ENCODE results near the gene TMEM97.

Gene TMEM97

DNA sequence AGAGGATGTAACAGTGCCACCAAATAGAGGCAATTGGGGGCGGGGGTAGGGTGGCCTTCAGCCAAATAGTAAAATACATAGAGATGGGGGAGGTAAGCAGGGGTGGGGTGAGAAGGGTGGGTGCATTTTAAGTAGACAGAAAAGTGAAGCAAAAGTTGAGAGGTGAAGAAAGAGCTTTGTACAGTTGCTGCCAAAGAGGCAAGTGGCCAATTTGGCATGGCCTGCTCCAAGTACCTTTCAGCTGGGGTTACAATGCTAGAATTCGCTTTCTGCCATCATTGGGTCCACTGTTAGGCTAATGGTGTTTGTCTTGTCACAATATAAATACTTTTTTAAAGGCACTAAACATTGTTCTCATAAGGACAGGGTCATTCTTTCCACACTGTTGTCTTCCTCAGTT is 5.2 kb upstream of the TMEM97 start:
- in situ Hi-C loops (cut with MboI; ENCODE audit: low sequenced_read_pairs, unreplicated experiment), result no loop called here
- TF ChIP-seq, protein P1, sequence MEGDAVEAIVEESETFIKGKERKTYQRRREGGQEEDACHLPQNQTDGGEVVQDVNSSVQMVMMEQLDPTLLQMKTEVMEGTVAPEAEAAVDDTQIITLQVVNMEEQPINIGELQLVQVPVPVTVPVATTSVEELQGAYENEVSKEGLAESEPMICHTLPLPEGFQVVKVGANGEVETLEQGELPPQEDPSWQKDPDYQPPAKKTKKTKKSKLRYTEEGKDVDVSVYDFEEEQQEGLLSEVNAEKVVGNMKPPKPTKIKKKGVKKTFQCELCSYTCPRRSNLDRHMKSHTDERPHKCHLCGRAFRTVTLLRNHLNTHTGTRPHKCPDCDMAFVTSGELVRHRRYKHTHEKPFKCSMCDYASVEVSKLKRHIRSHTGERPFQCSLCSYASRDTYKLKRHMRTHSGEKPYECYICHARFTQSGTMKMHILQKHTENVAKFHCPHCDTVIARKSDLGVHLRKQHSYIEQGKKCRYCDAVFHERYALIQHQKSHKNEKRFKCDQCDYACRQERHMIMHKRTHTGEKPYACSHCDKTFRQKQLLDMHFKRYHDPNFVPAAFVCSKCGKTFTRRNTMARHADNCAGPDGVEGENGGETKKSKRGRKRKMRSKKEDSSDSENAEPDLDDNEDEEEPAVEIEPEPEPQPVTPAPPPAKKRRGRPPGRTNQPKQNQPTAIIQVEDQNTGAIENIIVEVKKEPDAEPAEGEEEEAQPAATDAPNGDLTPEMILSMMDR (IDR thresholded peaks at IDR 0.05; ENCODE audit: borderline replicate concordance, control extremely low read depth, extremely low read depth, insufficient read depth, missing control alignments), result no peak
- DNase-seq (ENCODE audit: low spot score), result no peak

- in situ Hi-C loops (cut with MboI; ENCODE audit: low sequenced_read_pairs, unreplicated experiment), result no loop called here
- TF ChIP-seq, protein P1 (IDR thresholded peaks at IDR 0.05; ENCODE audit: borderline replicate concordance, control extremely low read depth, extremely low read depth, insufficient read depth, missing control alignments), result no peak
- no peak for DNase-seq (ENCODE audit: low spot score)
These were observed 2.9 kb upstream of the TMEM97 start for GRCh38 chr17:28315846-28316705.

DNA sequence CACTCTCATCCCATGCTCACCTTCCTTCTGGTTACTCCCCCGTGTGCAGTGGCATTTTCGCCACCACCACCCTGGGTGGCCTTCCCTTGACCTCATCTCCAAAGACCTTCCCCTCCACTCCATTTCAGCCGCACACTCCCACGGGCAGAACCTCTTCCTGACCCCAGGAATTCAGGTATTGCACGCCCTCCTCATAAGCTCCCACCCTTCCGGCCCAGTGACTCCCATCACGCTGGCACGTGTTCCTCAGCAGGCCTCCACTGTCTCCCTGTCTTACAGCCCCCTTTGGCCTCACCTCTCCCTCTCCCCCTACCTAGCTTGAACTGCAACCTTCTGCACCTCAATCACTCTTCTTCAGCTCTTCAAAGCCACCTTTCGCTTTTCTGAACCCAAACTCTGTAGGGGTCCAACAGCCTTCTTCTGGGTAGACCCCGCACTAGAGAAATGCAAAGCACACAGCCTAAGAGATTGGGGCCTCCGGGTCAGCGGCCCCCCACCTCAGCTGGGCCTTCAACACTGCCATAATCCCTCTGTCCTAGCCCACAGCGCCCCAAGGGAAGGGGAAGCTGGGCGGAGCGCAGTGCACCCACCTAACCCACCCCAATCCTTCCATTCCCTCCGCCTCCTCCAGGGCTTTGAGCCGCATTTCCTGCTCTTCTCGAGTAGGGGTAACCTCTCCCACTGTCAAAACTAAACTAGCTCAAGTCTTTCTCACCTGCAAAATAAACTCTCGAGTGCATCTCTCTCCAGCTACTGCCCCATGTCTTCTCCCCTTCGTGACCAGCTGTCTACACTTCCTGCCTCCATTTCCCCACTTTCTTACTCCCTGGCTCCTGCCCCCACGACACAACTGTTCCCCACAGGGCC is 1.7 kb upstream of the TMEM97 start:
- DNase-seq (ENCODE audit: low spot score), result no peak
- in situ Hi-C loops (cut with MboI; ENCODE audit: low sequenced_read_pairs, unreplicated experiment), result no loop called here
- TF ChIP-seq, protein P1 (IDR thresholded peaks at IDR 0.05; ENCODE audit: borderline replicate concordance, control extremely low read depth, extremely low read depth, insufficient read depth, missing control alignments), result no peak

- no peak for DNase-seq (ENCODE audit: low spot score)
- in situ Hi-C loops (cut with MboI; ENCODE audit: low sequenced_read_pairs, unreplicated experiment), result no loop called here
- TF ChIP-seq, protein P1 (IDR thresholded peaks at IDR 0.05; ENCODE audit: borderline replicate concordance, control extremely low read depth, extremely low read depth, insufficient read depth, missing control alignments), result no peak
These were observed 838 bp upstream of the TMEM97 start for GRCh38 chr17:28317966-28318758.

DNA sequence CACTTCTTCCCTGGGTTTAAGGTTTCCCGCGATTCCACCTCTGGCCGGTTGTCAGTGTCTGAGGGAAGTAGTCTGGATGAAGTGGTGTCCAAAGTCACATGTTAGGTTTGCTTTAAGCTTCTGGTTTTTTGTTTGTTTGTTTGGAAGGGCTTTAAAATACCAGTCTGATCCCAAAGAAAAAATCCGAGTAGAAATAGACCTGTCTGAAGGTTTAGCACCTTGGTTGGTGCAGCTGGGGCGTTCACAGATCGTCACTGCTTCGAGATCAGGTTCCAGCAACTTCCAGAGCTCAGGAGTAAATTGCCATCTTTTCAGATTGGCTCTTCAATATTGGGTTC is 567 bp downstream of the TMEM97 start:
- DNase-seq (ENCODE audit: low spot score), result no peak
- TF ChIP-seq, protein P1 (IDR thresholded peaks at IDR 0.05; ENCODE audit: borderline replicate concordance, control extremely low read depth, extremely low read depth, insufficient read depth, missing control alignments), result no peak
- in situ Hi-C loops (cut with MboI; ENCODE audit: low sequenced_read_pairs, unreplicated experiment), result no loop called here
